GM23248 (cell line): ENCODE results near the gene SLC39A3. TPM values are rescaled to one million over a fixed set of nuclear protein-coding genes. Genes with fewer than 3 reads are reported as not detected.

Experiments used
- DNase-seq: peaks from one replicate; pipeline ENCODE4 v3.0.0-alpha.2; 2015
- H2AFZ ChIP-seq: fragments of 200-600 bp; sonication (generic); 2 replicates; pipeline ENCODE4 v1.6.1; 2016; ENCODE audit warnings: antibody characterized with exemption
- H3F3A ChIP-seq: fragments of 200-600 bp; sonication (generic); 2 replicates; pipeline ENCODE4 v1.6.1; 2016; ENCODE audit warnings: mild to moderate bottlenecking, antibody characterized with exemption, mixed run types; ENCODE audit not compliant: insufficient read depth
- H3K27ac ChIP-seq: fragments of 200-600 bp; sonication (generic); 2 replicates; pipeline ENCODE4 v1.5.1; 2016; ENCODE audit warnings: mild to moderate bottlenecking
- H3K27me3 ChIP-seq: fragments of 200-600 bp; sonication (generic); replicated peaks from 2 replicates; pipeline ENCODE4 v1.6.1; 2016; ENCODE audit warnings: mild to moderate bottlenecking; ENCODE audit not compliant: insufficient read depth
- H3K36me3 ChIP-seq: fragments of 200-600 bp; sonication (generic); 2 replicates; pipeline ENCODE4 v1.6.1; 2016; ENCODE audit warnings: low read depth, mild to moderate bottlenecking
- H3K4me1 ChIP-seq: fragments of 200-600 bp; sonication (generic); 2 replicates; pipeline ENCODE4 v1.6.1; 2016; ENCODE audit warnings: mild to moderate bottlenecking; ENCODE audit not compliant: insufficient read depth
- H3K4me2 ChIP-seq: fragments of 200-600 bp; sonication (generic); one replicate; pipeline ENCODE4 v1.6.1; 2016; ENCODE audit warnings: mild to moderate bottlenecking; ENCODE audit not compliant: unreplicated experiment
- H3K4me3 ChIP-seq: fragments of 200-600 bp; sonication (generic); 2 replicates; pipeline ENCODE4 v1.5.1; 2016; ENCODE audit warnings: mild to moderate bottlenecking
- H3K79me2 ChIP-seq: fragments of 200-600 bp; sonication (generic); 2 replicates; pipeline ENCODE4 v1.6.1; 2016; ENCODE audit warnings: mild to moderate bottlenecking; ENCODE audit not compliant: insufficient read depth
- H3K9ac ChIP-seq: fragments of 200-600 bp; sonication (generic); 2 replicates; pipeline ENCODE4 v1.6.1; 2016; ENCODE audit warnings: mild to moderate bottlenecking
- H3K9me2 ChIP-seq: fragments of 200-600 bp; sonication (generic); 2 replicates; pipeline ENCODE4 v1.6.1; 2016; ENCODE audit warnings: mixed run types, mild to moderate bottlenecking, moderate library complexity; ENCODE audit not compliant: insufficient read depth
- H3K9me3 ChIP-seq: fragments of 200-600 bp; sonication (generic); one replicate; pipeline ENCODE4 v1.6.1; 2017; ENCODE audit warnings: low read depth
- H4K20me1 ChIP-seq: fragments of 200-600 bp; sonication (generic); 2 replicates; pipeline ENCODE4 v1.6.0; 2016; ENCODE audit not compliant: insufficient read depth
- EZH2 ChIP-seq: fragments of 200-600 bp; sonication (generic); IDR thresholded peaks from 2 replicates; pipeline ENCODE4 v1.6.1; 2018; ENCODE audit warnings: antibody characterized with exemption, mild to moderate bottlenecking; ENCODE audit not compliant: insufficient read depth, poor library complexity, severe bottlenecking
- EZH2phosphoT487 ChIP-seq: fragments of 200-600 bp; sonication (generic); IDR thresholded peaks from 2 replicates; pipeline ENCODE4 v1.6.1; 2018; ENCODE audit warnings: antibody characterized with exemption, moderate library complexity, mild to moderate bottlenecking, low read depth; ENCODE audit not compliant: insufficient read depth
- WGBS, 2 experiments: methylation state at CpG; one replicate each; pipeline ENCODE4 v1.1.6; 2015 to 2017; ENCODE audit warnings: low lambda C conversion rate in 2 of 2, low coverage in 1 of 2; ENCODE audit errors: missing lambda C conversion rate in 2 of 2; 5-methylcytosine and 5-hydroxymethylcytosine counted together
- in situ Hi-C: fragments of 300-500 bp; cut with MboI; formaldehyde crosslinking; loops from 2 replicates; pipeline ENCODE4 v1.15.0; 2020
- polyA plus RNA-seq: library from polyadenylated mRNA; unstranded; fragments of >200 nt; fragmentation: Nextera tagmentation; extraction: Ambion mirVana; gene quantifications from 2 replicates; pipeline ENCODE4 v1.2.1, GENCODE V29; 2016
- total RNA-seq: library from RNA; depleted of rRNA; stranded (reverse); fragments of >200 nt; shearing (Covaris generic); gene quantifications from 2 replicates; pipeline ENCODE4 v1.2.3, GENCODE V29; 2014

SLC39A3 gene
- total and polyA plus RNA-seq, 2 experiments from 2014 or later, result 45.2 to 50.9 TPM

DNA sequence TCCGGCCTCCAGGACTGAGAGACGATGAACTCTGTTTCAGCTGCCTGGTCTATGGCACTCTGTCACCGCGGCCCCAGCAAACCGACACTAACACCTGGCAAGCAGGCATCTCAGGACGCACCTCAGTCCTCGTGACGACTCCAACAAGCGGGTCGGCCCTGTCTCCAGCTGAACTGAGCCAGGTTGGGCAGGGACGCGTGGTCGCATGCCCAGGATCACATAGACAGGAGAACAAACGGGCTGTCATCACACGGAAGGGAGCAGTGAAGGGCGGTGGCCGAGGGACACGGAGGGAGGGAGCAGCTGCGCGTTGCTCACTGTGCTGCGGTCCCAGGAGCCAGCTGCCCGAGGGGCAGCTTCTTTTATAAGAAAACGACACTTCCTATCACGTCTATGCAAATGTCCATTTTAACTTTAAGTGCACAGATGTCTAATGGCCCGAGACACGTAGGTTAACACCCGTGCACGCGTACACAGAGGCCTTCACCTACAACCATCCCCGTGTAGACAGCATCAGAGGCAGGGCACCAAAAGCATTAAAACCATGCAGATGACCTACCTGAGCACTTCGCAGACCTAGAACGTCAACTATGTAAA is 34.4 kb upstream of the SLC39A3 start:
- Histone ChIP-seq H3K9me3 (no peaks in the 10 kb centered on the region), H3K27me3 (no peaks in the 10 kb centered on the region), H3K27ac (no peak overlapping the region), H3K4me1 (no peaks in the 10 kb centered on the region), H3K4me3 (no peak overlapping the region), H3K79me2 (peaks cover 86% of the 10 kb centered on the region), H4K20me1 (no peaks in the 10 kb centered on the region), H2AFZ (no peak overlapping the region), H3K36me3 (no peaks in the 10 kb centered on the region), H3F3A (no peaks in the 10 kb centered on the region), H3K9ac (no peak overlapping the region), H3K9me2 (no peaks in the 10 kb centered on the region), H3K4me2 (no peak overlapping the region)
- in situ Hi-C loops, result no loop called here
- 86 to 89% methylated on average over 29 to 32 of the region's 32 CpGs for WGBS, 2 experiments
- DNase-seq, result no peak
- TF ChIP-seq EZH2, result no peak
- TF ChIP-seq EZH2phosphoT487, result no peak

DNA sequence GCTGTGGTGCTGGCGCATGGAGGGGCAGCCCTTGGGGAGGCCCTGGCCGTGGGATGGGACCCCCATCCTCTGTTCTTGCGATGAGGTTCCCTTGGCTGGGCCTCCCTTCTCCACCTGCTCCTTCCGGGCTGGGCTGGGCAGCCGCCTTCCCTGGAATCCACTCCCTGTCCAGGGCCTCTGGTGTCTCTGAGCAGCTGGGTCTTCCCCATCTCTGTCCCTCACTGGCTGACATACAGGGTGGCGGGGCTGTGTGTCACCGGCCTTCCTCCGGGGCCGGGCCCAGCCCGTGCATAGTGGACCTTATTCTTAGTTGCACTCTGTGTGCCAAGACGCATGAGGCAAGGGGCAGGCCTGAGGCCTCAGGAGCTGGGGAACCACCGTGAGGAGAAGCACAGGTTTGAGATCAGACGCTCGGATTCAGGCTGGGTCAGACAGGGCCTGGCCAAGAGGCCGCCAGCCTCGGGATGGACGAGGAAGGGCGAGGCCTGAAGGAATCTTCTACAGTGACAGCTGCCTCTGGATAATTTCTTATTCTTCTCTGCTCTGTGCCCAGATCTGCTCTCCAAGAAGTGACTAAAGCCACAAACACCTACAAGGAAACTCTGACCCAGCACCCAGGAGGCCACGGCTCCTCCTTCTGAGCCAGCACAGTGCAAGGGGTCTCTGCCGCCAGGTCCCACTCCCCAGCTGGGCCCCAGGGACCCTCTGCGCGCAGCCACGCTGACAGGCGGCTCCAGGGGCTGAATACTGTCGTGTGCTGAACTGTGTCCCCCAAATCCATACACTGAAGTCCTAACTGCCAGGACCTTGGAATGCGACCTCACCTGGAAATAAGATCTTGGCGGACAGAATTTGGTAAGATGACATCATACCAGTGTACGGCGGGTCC is 32.2 kb upstream of the SLC39A3 start:
- Histone ChIP-seq H3F3A (no peaks in the 10 kb centered on the region), H3K27ac (no peak overlapping the region), H3K9ac (no peak overlapping the region), H2AFZ (no peak overlapping the region), H3K27me3 (no peaks in the 10 kb centered on the region), H3K36me3 (no peaks in the 10 kb centered on the region), H3K79me2 (peaks cover 80% of the 10 kb centered on the region), H3K4me3 (no peak overlapping the region), H3K9me3 (no peaks in the 10 kb centered on the region), H4K20me1 (no peaks in the 10 kb centered on the region), H3K4me2 (no peak overlapping the region), H3K9me2 (no peaks in the 10 kb centered on the region), H3K4me1 (no peaks in the 10 kb centered on the region)
- WGBS, 2 experiments, result 83 to 86% methylated on average over 29 of the region's 29 CpGs
- in situ Hi-C loops, result no loop called here
- DNase-seq, result no peak
- TF ChIP-seq EZH2 (no peak), EZH2phosphoT487 (no peak)

DNA sequence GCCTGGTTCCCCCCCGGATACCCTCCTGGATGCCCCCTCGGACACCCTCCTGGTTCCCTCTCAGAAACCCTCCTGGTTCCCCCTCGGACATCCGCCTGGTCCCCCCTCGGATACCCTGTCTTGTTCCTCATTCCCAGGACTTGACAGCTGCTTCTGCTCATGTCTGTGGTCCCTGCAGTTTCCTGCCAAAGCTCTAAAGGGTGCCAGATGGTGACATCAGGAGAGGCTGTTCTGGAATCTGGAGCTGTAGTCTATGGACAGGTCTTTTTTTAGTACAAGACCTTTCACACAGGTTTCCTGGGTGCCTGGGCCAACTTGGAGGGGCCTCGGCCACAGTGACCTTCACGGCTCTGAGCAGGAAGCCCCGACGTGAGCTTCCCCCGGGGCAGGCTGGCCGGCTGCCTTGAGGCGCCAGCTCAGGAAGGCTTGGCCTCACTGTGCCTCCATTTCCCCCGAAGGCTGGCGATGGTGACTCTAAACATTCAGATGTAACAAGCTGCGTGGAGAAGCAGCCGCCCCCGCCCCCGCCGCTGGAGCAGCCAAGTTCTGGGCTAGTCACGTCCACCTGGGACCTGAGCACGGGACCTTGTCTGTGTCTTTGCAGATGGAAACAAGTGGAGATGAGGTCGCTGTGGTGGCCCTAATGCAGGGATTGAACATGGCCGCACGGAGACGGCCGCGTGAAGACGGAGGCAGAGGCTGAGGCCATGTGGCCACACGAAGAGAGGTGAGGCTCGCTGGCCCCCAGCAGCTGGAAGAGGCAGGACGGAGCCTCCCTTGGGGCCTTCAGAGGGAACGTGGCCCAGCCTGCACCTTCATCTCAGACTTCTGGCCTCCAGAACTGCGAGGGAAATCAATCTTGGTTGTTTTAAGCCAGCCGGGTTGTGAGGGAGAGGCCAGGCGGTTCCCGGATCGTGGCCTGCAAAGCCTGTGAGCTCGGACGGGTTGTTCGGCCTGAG is 30.5 kb upstream of the SLC39A3 start:
- peak; percentile 49 for DNase-seq
- Histone ChIP-seq H4K20me1 (no peaks in the 10 kb centered on the region), H3K4me1 (no peaks in the 10 kb centered on the region), H3K4me2 (no peak overlapping the region), H3F3A (no peaks in the 10 kb centered on the region), H3K27me3 (no peaks in the 10 kb centered on the region), H3K9ac (no peak overlapping the region), H3K27ac (no peak overlapping the region), H3K36me3 (no peaks in the 10 kb centered on the region), H3K79me2 (peaks cover 63% of the 10 kb centered on the region), H3K4me3 (no peak overlapping the region), H3K9me2 (no peaks in the 10 kb centered on the region), H2AFZ (no peak overlapping the region), H3K9me3 (no peaks in the 10 kb centered on the region)
- in situ Hi-C loops, result no loop called here
- 65 to 68% methylated on average over 38 to 40 of the region's 40 CpGs for WGBS, 2 experiments
- no peak for TF ChIP-seq EZH2
- TF ChIP-seq EZH2phosphoT487, result no peak

DNA sequence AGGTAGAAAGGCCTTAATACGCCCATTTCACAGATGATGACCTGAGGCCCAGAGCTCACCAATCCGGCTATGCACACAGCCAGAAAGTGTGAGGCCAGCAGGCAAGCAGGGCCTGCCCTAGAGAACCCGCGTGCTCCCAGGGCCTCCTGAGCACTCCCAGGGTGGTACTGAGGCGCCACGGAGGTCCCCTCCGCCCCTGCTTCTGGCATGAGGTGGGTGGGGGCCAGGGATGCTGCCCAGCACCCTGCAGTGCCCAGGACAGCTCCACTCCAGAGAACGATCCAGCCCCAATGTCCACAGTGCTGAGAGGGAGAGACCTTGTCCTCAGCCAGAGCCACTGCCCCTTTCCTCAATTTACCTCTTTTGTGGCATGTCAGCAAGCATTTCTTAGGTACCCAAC is 29.4 kb upstream of the SLC39A3 start:
- Histone ChIP-seq H3K27ac (no peak overlapping the region), H3K4me3 (no peak overlapping the region), H3K9me3 (no peaks in the 10 kb centered on the region), H3K4me1 (no peaks in the 10 kb centered on the region), H3K27me3 (no peaks in the 10 kb centered on the region), H3K79me2 (peaks cover 52% of the 10 kb centered on the region), H3K4me2 (no peak overlapping the region), H3K9me2 (no peaks in the 10 kb centered on the region), H3K9ac (no peak overlapping the region), H3K36me3 (peaks cover 2% of the 10 kb centered on the region; the same call in 1 of the 2 replicates), H3F3A (no peaks in the 10 kb centered on the region), H4K20me1 (no peaks in the 10 kb centered on the region), H2AFZ (no peak overlapping the region)
- DNase-seq, result no peak
- WGBS, 2 experiments, result 94 to 97% methylated on average over 7 to 8 of the region's 8 CpGs
- TF ChIP-seq EZH2 (no peak), EZH2phosphoT487 (no peak)
- in situ Hi-C loops, result no loop called here
